Measurements from ENCODE around the gene LCN2.

LCN2 gene

GRCh38 chr9:128190516-128191405 lies 41.5 kb downstream of the LCN2 start:
- Histone ChIP-seq H3K36me3 (replicated peaks) (peaks cover 14% of the 10 kb centered on the region), H3K4me3 (ENCODE audit: low read depth, low read length) (peak overlapping the region; percentile 77), H3K27me3 (replicated peaks) (no peaks in the 10 kb centered on the region), H3K27ac (peak overlapping the region; percentile 70)
- no peak for DNase-seq
- in situ Hi-C loops (cut with HindIII; ENCODE audit: low pct_ligation_motif_present, low sequenced_read_pairs), result no loop called here
- TF ChIP-seq, protein P1, sequence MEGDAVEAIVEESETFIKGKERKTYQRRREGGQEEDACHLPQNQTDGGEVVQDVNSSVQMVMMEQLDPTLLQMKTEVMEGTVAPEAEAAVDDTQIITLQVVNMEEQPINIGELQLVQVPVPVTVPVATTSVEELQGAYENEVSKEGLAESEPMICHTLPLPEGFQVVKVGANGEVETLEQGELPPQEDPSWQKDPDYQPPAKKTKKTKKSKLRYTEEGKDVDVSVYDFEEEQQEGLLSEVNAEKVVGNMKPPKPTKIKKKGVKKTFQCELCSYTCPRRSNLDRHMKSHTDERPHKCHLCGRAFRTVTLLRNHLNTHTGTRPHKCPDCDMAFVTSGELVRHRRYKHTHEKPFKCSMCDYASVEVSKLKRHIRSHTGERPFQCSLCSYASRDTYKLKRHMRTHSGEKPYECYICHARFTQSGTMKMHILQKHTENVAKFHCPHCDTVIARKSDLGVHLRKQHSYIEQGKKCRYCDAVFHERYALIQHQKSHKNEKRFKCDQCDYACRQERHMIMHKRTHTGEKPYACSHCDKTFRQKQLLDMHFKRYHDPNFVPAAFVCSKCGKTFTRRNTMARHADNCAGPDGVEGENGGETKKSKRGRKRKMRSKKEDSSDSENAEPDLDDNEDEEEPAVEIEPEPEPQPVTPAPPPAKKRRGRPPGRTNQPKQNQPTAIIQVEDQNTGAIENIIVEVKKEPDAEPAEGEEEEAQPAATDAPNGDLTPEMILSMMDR (IDR thresholded peaks at IDR 0.05; ENCODE audit: low read depth, low read length, missing control alignments), result no peak

DNA sequence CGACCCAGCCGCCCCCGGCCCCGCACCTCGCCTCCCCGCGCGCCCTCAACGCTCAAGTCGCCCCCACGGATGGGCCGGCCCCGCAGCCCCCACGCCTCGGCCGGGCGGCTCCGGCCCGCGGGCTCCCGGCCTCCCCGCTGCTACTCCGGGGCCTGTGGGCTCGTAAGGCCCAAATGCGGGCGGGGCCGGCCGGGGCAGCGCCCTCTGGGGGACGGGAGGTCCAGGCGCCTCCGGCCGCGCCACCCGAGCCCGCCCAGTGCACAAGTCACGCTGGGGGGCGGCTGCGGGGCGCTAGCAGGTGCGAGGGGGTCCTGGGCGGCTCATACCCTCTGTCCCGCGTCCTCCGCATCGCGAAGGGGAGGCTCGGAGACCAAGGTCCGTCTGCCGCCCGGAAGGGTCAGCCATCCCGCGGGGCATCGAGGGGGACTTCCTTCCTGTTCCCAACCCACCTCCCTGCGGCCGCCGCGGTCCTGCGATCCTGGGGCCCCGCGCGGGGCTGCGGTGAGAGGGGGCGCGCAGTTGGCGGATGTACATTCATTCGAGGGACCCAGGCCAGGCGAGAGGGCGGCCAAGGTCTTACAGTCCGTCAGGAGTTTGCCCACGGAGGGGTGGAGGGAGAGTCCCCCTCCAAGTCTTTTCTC lies 42.3 kb downstream of the LCN2 start, which contains the start of gene CIZ1:
Gene CIZ1, minus strand, starts transcription at position 167 of the 641 bp plus-strand sequence. CDS start 715 bp downstream, outside the sequence.
- TF ChIP-seq, protein P1 (IDR thresholded peaks at IDR 0.05; ENCODE audit: low read depth, low read length, missing control alignments), result peak; percentile 49
- peak; percentile 33 for DNase-seq
- in situ Hi-C loops (cut with HindIII; ENCODE audit: low pct_ligation_motif_present, low sequenced_read_pairs), result no loop called here
- H3K27ac ChIP-seq, result peak within 1 kb of the TSS; percentile 70
- no peaks in the 10 kb centered on the region for H3K27me3 ChIP-seq (replicated peaks)
- H3K4me3 ChIP-seq (ENCODE audit: low read depth, low read length), result peak within 1 kb of the TSS; percentile 77
- peaks cover 13% of the 10 kb centered on the region for H3K36me3 ChIP-seq (replicated peaks)

- TF ChIP-seq, protein P1 (IDR thresholded peaks at IDR 0.05; ENCODE audit: low read depth, low read length, missing control alignments), result no peak
- Histone ChIP-seq H3K36me3 (replicated peaks) (peaks cover 9% of the 10 kb centered on the region), H3K27me3 (replicated peaks) (no peaks in the 10 kb centered on the region), H3K4me3 (ENCODE audit: low read depth, low read length) (peak overlapping the region; percentile 33), H3K27ac (peak overlapping the region; percentile 5)
- in situ Hi-C loops (cut with HindIII; ENCODE audit: low pct_ligation_motif_present, low sequenced_read_pairs), result no loop called here
- DNase-seq, result peak; percentile 68
These were observed 43.5 kb downstream of the LCN2 start for GRCh38 chr9:128192601-128193371.

- DNase-seq, result no peak
- in situ Hi-C loops (cut with HindIII; ENCODE audit: low pct_ligation_motif_present, low sequenced_read_pairs), result no loop called here
- H3K4me3 ChIP-seq (ENCODE audit: low read depth, low read length), result no peak overlapping the region
These were observed 44.3 kb downstream of the LCN2 start for GRCh38 chr9:128193469-128194096.

More at GRCh38 chr9:128193469-128194096, 44.3 kb downstream of the LCN2 start:
- Histone ChIP-seq H3K27me3 (replicated peaks) (no peaks in the 10 kb centered on the region), H3K36me3 (replicated peaks) (peaks cover 9% of the 10 kb centered on the region), H3K27ac (no peak overlapping the region)
- TF ChIP-seq, protein P1 (IDR thresholded peaks at IDR 0.05; ENCODE audit: low read depth, low read length, missing control alignments), result no peak

Measured in brain microvascular endothelial cell (primary cell).